H1 (cell line): ENCODE data around the gene ZNF44.

Experiments used
- JUND ChIP-seq: IDR thresholded peaks from 2 replicates; pipeline ENCODE4 v1.6.1; 2011; ENCODE audit warnings: mild to moderate bottlenecking, improper control_type of control experiment, low read length
- SRF ChIP-seq: IDR thresholded peaks from 2 replicates; pipeline ENCODE4 v1.6.1; 2011; ENCODE audit warnings: mild to moderate bottlenecking, low read depth, low read length, moderate library complexity
- TEAD4 ChIP-seq: IDR thresholded peaks from 2 replicates; pipeline ENCODE4 v1.6.1; 2012; ENCODE audit warnings: low read depth, low read length, inconsistent platforms, mixed read lengths
- YY1 ChIP-seq: IDR thresholded peaks from 2 replicates; pipeline ENCODE4 v1.6.1; 2011; ENCODE audit warnings: low read depth, mild to moderate bottlenecking, low read length
- TF ChIP-seq, protein P1 (sequence below), 3 experiments: IDR thresholded peaks; 1 replicate in 2 of 3; 2 replicates in 1 of 3; pipeline versions ENCODE4 v1.5.1 to v1.6.1; 2011; ENCODE audit warnings: low read length in 3 of 3, mild to moderate bottlenecking in 3 of 3, inconsistent platforms in 2 of 3, low read depth in 1 of 3, moderate library complexity in 1 of 3; ENCODE audit not compliant: insufficient read depth in 1 of 3; ENCODE audit errors: control extremely low read depth in 1 of 3

DNA sequence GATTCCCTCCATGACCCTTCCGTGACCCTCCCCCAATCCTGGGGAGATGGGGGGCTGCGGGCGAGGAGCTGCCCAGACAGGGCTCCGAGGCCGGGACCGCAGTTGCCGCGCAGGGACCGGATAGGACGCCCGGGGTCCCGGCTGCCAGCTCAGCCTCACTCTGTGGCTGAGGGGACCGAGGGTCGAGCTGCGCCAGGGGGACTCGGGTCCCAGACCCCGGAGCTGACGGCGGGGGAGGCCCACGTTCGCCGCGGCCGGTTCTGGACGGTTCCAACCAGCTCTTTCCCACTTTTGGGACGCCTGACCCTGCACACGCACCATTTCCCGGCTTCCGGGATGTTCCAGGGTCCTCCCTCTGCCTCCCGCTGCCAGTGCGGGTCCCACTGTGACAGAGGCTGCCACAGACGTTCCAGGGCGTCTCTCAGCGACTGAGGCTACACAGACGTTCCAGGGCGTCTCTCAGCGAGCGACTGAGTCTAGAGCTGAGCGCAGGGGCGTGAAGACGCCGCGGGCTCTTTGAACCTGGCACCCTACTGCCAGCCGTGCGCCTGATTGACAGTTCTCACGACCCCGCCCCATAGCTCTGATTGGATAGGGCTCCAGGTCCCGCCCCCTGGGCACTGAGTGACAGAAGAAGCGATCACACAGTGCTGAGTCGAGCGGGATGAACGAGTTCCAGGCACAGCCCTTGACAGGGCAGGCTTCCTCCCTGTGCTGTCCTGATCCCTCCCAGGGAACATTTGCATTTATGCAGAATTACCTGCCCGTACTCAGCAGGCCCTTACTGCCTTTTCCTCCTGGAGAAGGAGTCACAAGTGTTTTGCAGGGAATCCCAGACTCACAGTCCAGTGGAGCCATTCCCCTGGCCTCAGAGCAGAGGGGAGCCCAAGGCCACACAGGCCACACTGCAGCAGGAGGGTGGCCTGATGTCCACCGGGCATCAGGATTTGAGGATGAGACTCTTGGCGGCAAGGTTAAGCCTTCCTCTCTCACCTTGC, 38.8 kb upstream of the ZNF44 start, which contains the start of gene ZNF563:
- TF ChIP-seq SRF: no peak
- no peak for TF ChIP-seq YY1
- TF ChIP-seq TEAD4: no peak
- no peak for TF ChIP-seq JUND
- TF ChIP-seq, protein P1, sequence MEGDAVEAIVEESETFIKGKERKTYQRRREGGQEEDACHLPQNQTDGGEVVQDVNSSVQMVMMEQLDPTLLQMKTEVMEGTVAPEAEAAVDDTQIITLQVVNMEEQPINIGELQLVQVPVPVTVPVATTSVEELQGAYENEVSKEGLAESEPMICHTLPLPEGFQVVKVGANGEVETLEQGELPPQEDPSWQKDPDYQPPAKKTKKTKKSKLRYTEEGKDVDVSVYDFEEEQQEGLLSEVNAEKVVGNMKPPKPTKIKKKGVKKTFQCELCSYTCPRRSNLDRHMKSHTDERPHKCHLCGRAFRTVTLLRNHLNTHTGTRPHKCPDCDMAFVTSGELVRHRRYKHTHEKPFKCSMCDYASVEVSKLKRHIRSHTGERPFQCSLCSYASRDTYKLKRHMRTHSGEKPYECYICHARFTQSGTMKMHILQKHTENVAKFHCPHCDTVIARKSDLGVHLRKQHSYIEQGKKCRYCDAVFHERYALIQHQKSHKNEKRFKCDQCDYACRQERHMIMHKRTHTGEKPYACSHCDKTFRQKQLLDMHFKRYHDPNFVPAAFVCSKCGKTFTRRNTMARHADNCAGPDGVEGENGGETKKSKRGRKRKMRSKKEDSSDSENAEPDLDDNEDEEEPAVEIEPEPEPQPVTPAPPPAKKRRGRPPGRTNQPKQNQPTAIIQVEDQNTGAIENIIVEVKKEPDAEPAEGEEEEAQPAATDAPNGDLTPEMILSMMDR (IDR thresholded peaks at IDR 0.05; ENCODE audit: control extremely low read depth in 1 of 3, insufficient read depth in 1 of 3, low read depth in 1 of 3, low read length in 3 of 3): 0 out of 4 replicates have a peak, but pooled peaks of 1 of the 3 experiments have one; percentile 2
